GM12878 (cell line): Measurements from ENCODE around the gene HSD17B14.

Experiments used
- CTCF ChIP-seq, 3 experiments: IDR thresholded peaks in 2 of 3; conservative IDR thresholded peaks in 1 of 3; 2 replicates each; pipeline ENCODE4 v1.5.1; 2011; ENCODE audit warnings: low read depth in 3 of 3, low read length in 3 of 3, mild to moderate bottlenecking in 3 of 3, control low read depth in 2 of 3, moderate library complexity in 2 of 3, inconsistent platforms in 1 of 3, mixed read lengths in 1 of 3; ENCODE audit not compliant: control insufficient read depth in 2 of 3, insufficient read depth in 1 of 3; ENCODE audit errors: extremely low read depth in 1 of 3
- EZH2 ChIP-seq: IDR thresholded peaks from 2 replicates; pipeline ENCODE4 v1.6.1; 2012; ENCODE audit warnings: low read depth, mild to moderate bottlenecking, control low read depth, inconsistent platforms, low read length, borderline replicate concordance; ENCODE audit not compliant: control insufficient read depth
- KLF5 ChIP-seq: fragments of 450-650 bp; IDR thresholded peaks from 2 replicates; pipeline ENCODE4 v1.6.1; 2014; ENCODE audit warnings: mild to moderate bottlenecking; ENCODE audit not compliant: partially characterized antibody
- MYC ChIP-seq: IDR thresholded peaks from 2 replicates; pipeline ENCODE4 v1.6.1; 2011; ENCODE audit warnings: mild to moderate bottlenecking, low read length, moderate library complexity, inconsistent platforms; ENCODE audit not compliant: insufficient read depth, insufficient replicate concordance, insufficient read length, severe bottlenecking
- NFYB ChIP-seq: IDR thresholded peaks from 2 replicates; pipeline ENCODE4 v1.6.1; 2011; ENCODE audit warnings: low read depth, mild to moderate bottlenecking, low read length, improper control_type of control experiment, moderate library complexity; ENCODE audit not compliant: insufficient read depth
- NRF1 ChIP-seq: conservative IDR thresholded peaks from 2 replicates; pipeline ENCODE4 v1.6.1; 2011; ENCODE audit warnings: mild to moderate bottlenecking, low read depth, low read length, improper control_type of control experiment
- POLR2AphosphoS5 ChIP-seq: IDR thresholded peaks from 2 replicates; pipeline ENCODE4 v1.6.1; 2011; ENCODE audit warnings: mild to moderate bottlenecking, low read length, inconsistent platforms
- RFX5 ChIP-seq: IDR thresholded peaks from 2 replicates; pipeline ENCODE4 v1.6.1; 2011; ENCODE audit warnings: low read depth, low read length, improper control_type of control experiment
- TAF1 ChIP-seq: IDR thresholded peaks from 2 replicates; pipeline ENCODE4 v1.6.1; 2011; ENCODE audit warnings: mild to moderate bottlenecking, low read depth, low read length, borderline replicate concordance
- ZNF24 ChIP-seq: fragments of 450-650 bp; IDR thresholded peaks from 2 replicates; pipeline ENCODE4 v1.6.1; 2017; ENCODE audit warnings: antibody characterized with exemption, mild to moderate bottlenecking
- ZNF274 ChIP-seq: IDR thresholded peaks from one replicate; pipeline ENCODE4 v1.8.0; 2011; ENCODE audit not compliant: insufficient read length, insufficient read depth

GRCh38 chr19:48867123-48867745, 30.9 kb upstream of the HSD17B14 start:
- TF ChIP-seq CTCF (IDR thresholded peaks at IDR 0.05 in 2 of 3, conservative IDR thresholded peaks at IDR 0.05 in 1 of 3; ENCODE audit: control insufficient read depth in 2 of 3, extremely low read depth in 1 of 3, insufficient read depth in 1 of 3, low read depth in 3 of 3, low read length in 3 of 3) (no peak), KLF5 (no peak), POLR2AphosphoS5 (no peak), ZNF24 (no peak), NRF1 (no peak), MYC (no peak), NFYB (no peak), RFX5 (no peak), EZH2 (no peak), TAF1 (no peak), ZNF274 (no peak)
